Measurements from ENCODE around the gene LZTS2.

LZTS2 gene

DNA sequence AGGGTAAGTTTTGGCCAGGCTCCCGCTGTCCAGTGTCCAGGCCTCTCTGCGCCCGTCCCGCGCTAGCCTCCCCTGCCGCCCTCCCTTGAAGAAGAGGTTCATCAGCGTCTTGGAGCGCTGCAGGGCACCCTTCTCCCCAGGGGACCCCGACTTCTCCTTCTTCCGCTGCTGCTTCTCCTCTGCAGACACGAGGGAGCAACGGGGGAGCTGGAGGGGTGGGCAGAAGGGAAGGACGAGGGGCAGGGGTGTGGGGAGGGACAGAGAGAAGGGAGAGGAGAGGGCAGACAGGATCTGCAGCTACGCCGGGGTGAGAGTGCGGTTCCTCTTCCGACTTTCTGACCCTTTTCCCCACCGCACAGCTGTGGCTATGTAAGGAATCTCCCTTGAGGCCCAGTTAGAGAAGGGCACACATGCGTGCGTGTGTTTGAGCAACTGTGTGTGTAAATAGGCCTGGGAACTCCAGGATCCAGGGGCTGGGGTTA, 18.6 kb downstream of the LZTS2 start:
- TF ChIP-seq ZNF654 (tag by site-specific recombination; IDR thresholded peaks at IDR 0.05; ENCODE audit: low read depth), result no peak
- no peak for TF ChIP-seq ZNF658 (tag by site-specific recombination; IDR thresholded peaks at IDR 0.05)
- TF ChIP-seq, protein P1, sequence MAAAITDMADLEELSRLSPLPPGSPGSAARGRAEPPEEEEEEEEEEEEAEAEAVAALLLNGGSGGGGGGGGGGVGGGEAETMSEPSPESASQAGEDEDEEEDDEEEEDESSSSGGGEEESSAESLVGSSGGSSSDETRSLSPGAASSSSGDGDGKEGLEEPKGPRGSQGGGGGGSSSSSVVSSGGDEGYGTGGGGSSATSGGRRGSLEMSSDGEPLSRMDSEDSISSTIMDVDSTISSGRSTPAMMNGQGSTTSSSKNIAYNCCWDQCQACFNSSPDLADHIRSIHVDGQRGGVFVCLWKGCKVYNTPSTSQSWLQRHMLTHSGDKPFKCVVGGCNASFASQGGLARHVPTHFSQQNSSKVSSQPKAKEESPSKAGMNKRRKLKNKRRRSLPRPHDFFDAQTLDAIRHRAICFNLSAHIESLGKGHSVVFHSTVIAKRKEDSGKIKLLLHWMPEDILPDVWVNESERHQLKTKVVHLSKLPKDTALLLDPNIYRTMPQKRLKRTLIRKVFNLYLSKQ (tag by site-specific recombination; IDR thresholded peaks at IDR 0.05; ENCODE audit: borderline replicate concordance), result no peak
- TF ChIP-seq, protein P2, sequence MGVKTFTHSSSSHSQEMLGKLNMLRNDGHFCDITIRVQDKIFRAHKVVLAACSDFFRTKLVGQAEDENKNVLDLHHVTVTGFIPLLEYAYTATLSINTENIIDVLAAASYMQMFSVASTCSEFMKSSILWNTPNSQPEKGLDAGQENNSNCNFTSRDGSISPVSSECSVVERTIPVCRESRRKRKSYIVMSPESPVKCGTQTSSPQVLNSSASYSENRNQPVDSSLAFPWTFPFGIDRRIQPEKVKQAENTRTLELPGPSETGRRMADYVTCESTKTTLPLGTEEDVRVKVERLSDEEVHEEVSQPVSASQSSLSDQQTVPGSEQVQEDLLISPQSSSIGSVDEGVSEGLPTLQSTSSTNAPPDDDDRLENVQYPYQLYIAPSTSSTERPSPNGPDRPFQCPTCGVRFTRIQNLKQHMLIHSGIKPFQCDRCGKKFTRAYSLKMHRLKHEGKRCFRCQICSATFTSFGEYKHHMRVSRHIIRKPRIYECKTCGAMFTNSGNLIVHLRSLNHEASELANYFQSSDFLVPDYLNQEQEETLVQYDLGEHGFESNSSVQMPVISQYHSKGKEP (tag by site-specific recombination; IDR thresholded peaks at IDR 0.05), result no peak
- TF ChIP-seq, protein P3, sequence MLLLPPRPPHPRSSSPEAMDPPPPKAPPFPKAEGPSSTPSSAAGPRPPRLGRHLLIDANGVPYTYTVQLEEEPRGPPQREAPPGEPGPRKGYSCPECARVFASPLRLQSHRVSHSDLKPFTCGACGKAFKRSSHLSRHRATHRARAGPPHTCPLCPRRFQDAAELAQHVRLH (tag by site-specific recombination; IDR thresholded peaks at IDR 0.05), result no peak
- TF ChIP-seq, protein P4, sequence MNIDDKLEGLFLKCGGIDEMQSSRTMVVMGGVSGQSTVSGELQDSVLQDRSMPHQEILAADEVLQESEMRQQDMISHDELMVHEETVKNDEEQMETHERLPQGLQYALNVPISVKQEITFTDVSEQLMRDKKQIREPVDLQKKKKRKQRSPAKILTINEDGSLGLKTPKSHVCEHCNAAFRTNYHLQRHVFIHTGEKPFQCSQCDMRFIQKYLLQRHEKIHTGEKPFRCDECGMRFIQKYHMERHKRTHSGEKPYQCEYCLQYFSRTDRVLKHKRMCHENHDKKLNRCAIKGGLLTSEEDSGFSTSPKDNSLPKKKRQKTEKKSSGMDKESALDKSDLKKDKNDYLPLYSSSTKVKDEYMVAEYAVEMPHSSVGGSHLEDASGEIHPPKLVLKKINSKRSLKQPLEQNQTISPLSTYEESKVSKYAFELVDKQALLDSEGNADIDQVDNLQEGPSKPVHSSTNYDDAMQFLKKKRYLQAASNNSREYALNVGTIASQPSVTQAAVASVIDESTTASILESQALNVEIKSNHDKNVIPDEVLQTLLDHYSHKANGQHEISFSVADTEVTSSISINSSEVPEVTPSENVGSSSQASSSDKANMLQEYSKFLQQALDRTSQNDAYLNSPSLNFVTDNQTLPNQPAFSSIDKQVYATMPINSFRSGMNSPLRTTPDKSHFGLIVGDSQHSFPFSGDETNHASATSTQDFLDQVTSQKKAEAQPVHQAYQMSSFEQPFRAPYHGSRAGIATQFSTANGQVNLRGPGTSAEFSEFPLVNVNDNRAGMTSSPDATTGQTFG (tag by site-specific recombination; IDR thresholded peaks at IDR 0.05; ENCODE audit: borderline replicate concordance), result no peak
- TF ChIP-seq ZNF670 (tag by site-specific recombination; IDR thresholded peaks at IDR 0.05; ENCODE audit: low read depth), result no peak
- no peak for TF ChIP-seq MYNN (tag by site-specific recombination; IDR thresholded peaks at IDR 0.05; ENCODE audit: borderline replicate concordance)
- TF ChIP-seq ZNF843 (tag by site-specific recombination; IDR thresholded peaks at IDR 0.05), result no peak
- no peak for TF ChIP-seq ZNF701 (tag by site-specific recombination; IDR thresholded peaks at IDR 0.05)
- H3K36me3 ChIP-seq (ENCODE audit: control insufficient read depth in 2 of 2, insufficient read depth in 1 of 2, low read length in 2 of 2), result no peaks in the 10 kb centered on the region
- CTCF ChIA-PET, result interaction anchor here (0.6 to 7.2 kb wide), 24 partner anchors 10 to 1624 kb away, joined by 3 to 274 read pairs (median 6); partner anchors contain the start of genes KAZALD1, LZTS2, MRPL43 and PDZD7
- POLR2A ChIA-PET, result interaction anchor here (0.6 to 1.7 kb wide), 5 partner anchors 11 to 49 kb away, joined by 3 to 6 read pairs (median 3); no protein-coding TSS in a partner anchor
- H3K4me1 ChIP-seq (ENCODE audit: control insufficient read depth, insufficient read depth, low read length), result peaks cover under 1% of the 10 kb centered on the region; the same call in 1 of the 2 replicates
- no peak overlapping the region for H3K27ac ChIP-seq (ENCODE audit: extremely low read depth, low read depth, low read length)
- H3K4me3 ChIP-seq (ENCODE audit: low read depth, low read length), result no peak overlapping the region
- H3K9me3 ChIP-seq (ENCODE audit: control insufficient read depth, insufficient read depth, low read depth, low read length), result no peaks in the 10 kb centered on the region

DNA sequence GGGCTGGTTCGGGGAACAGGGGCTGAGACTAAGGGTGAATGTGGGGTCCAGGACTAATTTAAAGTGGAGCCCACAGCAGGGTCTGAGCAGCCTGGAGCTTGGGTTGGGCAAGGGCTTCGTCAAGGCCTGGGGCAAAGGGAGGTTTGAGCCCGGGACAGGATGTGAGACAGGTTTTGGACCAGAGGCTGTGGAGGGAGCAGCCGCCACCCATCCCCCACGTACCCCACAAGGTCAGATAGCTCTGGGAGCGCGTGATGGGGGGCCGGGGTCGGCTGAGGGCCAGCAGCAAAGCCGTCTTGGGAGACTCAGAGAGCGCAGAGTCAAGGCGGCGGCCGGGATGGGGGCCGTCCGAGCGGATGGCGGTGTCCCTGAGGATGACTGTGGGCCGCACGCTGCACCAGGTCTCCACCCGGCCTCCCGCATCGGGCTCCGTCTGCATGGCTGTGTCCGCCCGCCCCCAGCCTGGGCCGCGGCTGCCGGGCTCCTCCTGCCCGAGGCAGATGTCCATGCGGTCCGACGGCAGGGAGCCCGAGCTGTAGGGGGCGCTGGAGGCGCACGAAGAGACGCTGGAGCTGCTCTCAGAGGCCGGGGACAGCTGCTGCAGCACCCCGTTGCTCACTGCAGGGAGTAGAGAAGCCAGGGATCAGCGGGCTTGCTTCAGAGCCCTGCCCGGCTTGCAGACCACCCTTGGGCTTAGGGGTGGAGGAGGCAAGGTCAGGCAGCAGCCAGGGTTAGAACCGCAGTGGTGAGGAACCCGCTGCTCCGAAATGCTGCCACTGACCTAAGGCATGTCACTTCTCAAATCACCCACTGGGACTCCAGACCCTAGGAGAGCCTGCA, 19.2 kb downstream of the LZTS2 start:
- Histone ChIP-seq H3K4me3 (ENCODE audit: low read depth, low read length) (no peak overlapping the region), H3K4me1 (ENCODE audit: control insufficient read depth, insufficient read depth, low read length) (no peaks in the 10 kb centered on the region; the same call in 1 of the 2 replicates), H3K9me3 (ENCODE audit: control insufficient read depth, insufficient read depth, low read depth, low read length) (no peaks in the 10 kb centered on the region), H3K27ac (ENCODE audit: extremely low read depth, low read depth, low read length) (no peak overlapping the region), H3K36me3 (ENCODE audit: control insufficient read depth in 2 of 2, insufficient read depth in 1 of 2, low read length in 2 of 2) (no peaks in the 10 kb centered on the region)
- CTCF ChIA-PET, result interaction anchor here (0.5 to 7.2 kb wide), 32 partner anchors 11 to 1623 kb away, joined by 3 to 274 read pairs (median 5); partner anchors contain the start of genes KAZALD1, LZTS2, MRPL43 and PDZD7
- POLR2A ChIA-PET, result interaction anchor here (0.7 to 1.7 kb wide), 4 partner anchors 13 to 73 kb away, joined by 3 to 9 read pairs (median 4); partner anchors contain the start of genes PDZD7 and SFXN3
- TF ChIP-seq ZFP37 (tag by site-specific recombination; IDR thresholded peaks at IDR 0.05) (peak; percentile 75; the same call in 1 of the 2 replicates), ZNF629 (tag by site-specific recombination; IDR thresholded peaks at IDR 0.05) (peak; percentile 47), ZNF10 (tag by site-specific recombination; IDR thresholded peaks at IDR 0.05) (0 out of 2 replicates have a peak, but pooled peaks have one; percentile 16), ZNF501 (tag by site-specific recombination; IDR thresholded peaks at IDR 0.05) (peak; percentile 87; the same call in 1 of the 2 replicates), ZNF76 (tag by site-specific recombination; IDR thresholded peaks at IDR 0.05; ENCODE audit: borderline replicate concordance, low read depth) (no peak), MEIS1 (CRISPR knock-in tag; IDR thresholded peaks at IDR 0.05; ENCODE audit: borderline replicate concordance) (no peak), ZNF561 (tag by site-specific recombination; IDR thresholded peaks at IDR 0.05; ENCODE audit: borderline replicate concordance) (peak; percentile 70; the same call in 1 of the 2 replicates), KLF10 (tag by site-specific recombination; IDR thresholded peaks at IDR 0.05) (no peak), ZNF394 (tag by site-specific recombination; IDR thresholded peaks at IDR 0.05; ENCODE audit: borderline replicate concordance) (peak; percentile 99), ZBTB48 (tag by site-specific recombination; IDR thresholded peaks at IDR 0.05) (peak; percentile 95), HOXA7 (CRISPR knock-in tag; IDR thresholded peaks at IDR 0.05; ENCODE audit: borderline replicate concordance) (no peak)
- TF ChIP-seq, protein P5, sequence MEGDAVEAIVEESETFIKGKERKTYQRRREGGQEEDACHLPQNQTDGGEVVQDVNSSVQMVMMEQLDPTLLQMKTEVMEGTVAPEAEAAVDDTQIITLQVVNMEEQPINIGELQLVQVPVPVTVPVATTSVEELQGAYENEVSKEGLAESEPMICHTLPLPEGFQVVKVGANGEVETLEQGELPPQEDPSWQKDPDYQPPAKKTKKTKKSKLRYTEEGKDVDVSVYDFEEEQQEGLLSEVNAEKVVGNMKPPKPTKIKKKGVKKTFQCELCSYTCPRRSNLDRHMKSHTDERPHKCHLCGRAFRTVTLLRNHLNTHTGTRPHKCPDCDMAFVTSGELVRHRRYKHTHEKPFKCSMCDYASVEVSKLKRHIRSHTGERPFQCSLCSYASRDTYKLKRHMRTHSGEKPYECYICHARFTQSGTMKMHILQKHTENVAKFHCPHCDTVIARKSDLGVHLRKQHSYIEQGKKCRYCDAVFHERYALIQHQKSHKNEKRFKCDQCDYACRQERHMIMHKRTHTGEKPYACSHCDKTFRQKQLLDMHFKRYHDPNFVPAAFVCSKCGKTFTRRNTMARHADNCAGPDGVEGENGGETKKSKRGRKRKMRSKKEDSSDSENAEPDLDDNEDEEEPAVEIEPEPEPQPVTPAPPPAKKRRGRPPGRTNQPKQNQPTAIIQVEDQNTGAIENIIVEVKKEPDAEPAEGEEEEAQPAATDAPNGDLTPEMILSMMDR (tag by site-specific recombination; IDR thresholded peaks at IDR 0.05), result peak; percentile 95
- TF ChIP-seq, protein P6, sequence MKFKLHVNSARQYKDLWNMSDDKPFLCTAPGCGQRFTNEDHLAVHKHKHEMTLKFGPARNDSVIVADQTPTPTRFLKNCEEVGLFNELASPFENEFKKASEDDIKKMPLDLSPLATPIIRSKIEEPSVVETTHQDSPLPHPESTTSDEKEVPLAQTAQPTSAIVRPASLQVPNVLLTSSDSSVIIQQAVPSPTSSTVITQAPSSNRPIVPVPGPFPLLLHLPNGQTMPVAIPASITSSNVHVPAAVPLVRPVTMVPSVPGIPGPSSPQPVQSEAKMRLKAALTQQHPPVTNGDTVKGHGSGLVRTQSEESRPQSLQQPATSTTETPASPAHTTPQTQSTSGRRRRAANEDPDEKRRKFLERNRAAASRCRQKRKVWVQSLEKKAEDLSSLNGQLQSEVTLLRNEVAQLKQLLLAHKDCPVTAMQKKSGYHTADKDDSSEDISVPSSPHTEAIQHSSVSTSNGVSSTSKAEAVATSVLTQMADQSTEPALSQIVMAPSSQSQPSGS (tag by site-specific recombination; IDR thresholded peaks at IDR 0.05; ENCODE audit: low read depth), result no peak
